ENCODE data around the gene TOMM20L. TPM values are rescaled to one million over a fixed set of nuclear protein-coding genes. Genes with fewer than 3 reads are reported as not detected.

TOMM20L gene
- total and polyA plus RNA-seq, 2 of the 13 experiments (the other 11 are each of a cell fraction or from before 2014, with no cell fraction given): 0.46 TPM; not detected in 1

DNA sequence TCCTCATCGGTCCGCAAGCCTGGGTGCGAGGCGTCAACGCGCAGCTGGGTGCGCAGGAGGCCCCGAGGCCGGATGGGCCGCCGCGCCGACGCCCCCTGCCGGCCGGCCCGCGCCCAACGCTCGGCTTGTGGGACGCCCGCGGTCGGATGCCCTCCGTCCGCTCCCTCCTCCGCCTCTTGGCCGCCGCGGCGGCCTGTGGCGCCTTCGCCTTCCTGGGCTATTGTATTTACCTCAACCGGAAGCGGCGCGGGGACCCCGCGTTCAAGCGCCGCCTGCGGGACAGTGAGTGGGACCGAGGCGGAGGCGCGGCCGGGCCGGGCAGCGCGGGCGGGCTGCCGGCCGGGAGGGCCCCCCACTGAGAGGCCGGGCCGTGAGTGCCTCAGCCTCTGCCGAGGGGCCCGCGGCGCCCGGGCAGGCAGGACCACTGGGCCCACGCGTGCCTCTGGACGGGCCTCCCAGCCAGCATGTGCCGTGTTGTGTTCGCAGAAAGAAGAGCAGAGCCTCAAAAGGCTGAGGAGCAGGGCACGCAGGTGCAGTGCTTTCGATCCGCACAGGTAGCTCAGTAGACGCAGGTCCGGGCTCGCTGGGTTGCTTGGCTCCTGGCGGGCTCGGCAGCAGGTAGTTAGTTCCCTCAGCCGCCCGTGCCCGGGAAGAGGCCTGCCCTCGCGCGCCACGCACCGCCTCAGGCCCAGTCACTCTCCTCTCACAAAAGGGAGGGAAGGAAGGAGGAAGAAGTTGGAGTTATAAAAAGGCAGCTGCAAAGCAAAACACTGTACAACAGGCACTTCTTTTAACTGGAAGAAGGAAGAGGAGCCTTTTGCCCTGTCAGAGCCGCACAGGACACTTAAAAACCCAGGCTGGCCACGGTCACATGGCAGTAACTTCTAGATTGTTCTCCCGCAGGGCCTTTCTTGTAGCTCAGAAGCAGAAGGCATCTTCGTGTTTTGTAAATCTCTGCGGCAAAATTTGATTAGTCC, at the start of gene TOMM20L (continued):
- TF ChIP-seq, protein P1, sequence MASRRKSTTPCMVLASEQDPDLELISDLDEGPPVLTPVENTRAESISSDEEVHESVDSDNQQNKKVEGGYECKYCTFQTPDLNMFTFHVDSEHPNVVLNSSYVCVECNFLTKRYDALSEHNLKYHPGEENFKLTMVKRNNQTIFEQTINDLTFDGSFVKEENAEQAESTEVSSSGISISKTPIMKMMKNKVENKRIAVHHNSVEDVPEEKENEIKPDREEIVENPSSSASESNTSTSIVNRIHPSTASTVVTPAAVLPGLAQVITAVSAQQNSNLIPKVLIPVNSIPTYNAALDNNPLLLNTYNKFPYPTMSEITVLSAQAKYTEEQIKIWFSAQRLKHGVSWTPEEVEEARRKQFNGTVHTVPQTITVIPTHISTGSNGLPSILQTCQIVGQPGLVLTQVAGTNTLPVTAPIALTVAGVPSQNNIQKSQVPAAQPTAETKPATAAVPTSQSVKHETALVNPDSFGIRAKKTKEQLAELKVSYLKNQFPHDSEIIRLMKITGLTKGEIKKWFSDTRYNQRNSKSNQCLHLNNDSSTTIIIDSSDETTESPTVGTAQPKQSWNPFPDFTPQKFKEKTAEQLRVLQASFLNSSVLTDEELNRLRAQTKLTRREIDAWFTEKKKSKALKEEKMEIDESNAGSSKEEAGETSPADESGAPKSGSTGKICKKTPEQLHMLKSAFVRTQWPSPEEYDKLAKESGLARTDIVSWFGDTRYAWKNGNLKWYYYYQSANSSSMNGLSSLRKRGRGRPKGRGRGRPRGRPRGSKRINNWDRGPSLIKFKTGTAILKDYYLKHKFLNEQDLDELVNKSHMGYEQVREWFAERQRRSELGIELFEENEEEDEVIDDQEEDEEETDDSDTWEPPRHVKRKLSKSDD (CRISPR knock-in tag; IDR thresholded peaks at IDR 0.05; ENCODE audit: low read depth): 0 out of 2 replicates have a peak, but pooled peaks have one; percentile 32
- TF ChIP-seq ZNF784 (CRISPR knock-in tag; IDR thresholded peaks at IDR 0.05; ENCODE audit: borderline replicate concordance) (0 out of 2 replicates have a peak, but pooled peaks have one; percentile 68), ZNF546 (CRISPR knock-in tag; conservative IDR thresholded peaks at IDR 0.05) (peak; percentile 91; the same call in 1 of the 2 replicates), IKZF4 (CRISPR knock-in tag; IDR thresholded peaks at IDR 0.05; ENCODE audit: borderline replicate concordance, low read depth, not compliant biosample characterization) (peak; percentile 85), HINFP (CRISPR knock-in tag; IDR thresholded peaks at IDR 0.05; ENCODE audit: low read depth) (peak; percentile 99), RBM39 (IDR thresholded peaks at IDR 0.05; ENCODE audit: low read depth, low read length, poor library complexity, severe bottlenecking) (peak; percentile 19), PAX8 (CRISPR knock-in tag; IDR thresholded peaks at IDR 0.05; ENCODE audit: borderline replicate concordance) (peak; percentile 86; the same call in 1 of the 2 replicates), FOSL2 (CRISPR knock-in tag; IDR thresholded peaks at IDR 0.05) (peak; percentile 6; the same call in 1 of the 2 replicates), ZNF570 (CRISPR knock-in tag; IDR thresholded peaks at IDR 0.05; ENCODE audit: borderline replicate concordance) (peak; percentile 63; the same call in 1 of the 2 replicates), FLYWCH1 (CRISPR knock-in tag; IDR thresholded peaks at IDR 0.05) (no peak), YEATS2 (CRISPR knock-in tag; IDR thresholded peaks at IDR 0.05; ENCODE audit: borderline replicate concordance) (no peak), ZNF770 (CRISPR knock-in tag; IDR thresholded peaks at IDR 0.05) (peak; percentile 83), KLF13 (CRISPR knock-in tag; IDR thresholded peaks at IDR 0.05) (peak; percentile 50; the same call in 1 of the 2 replicates), ZNF773 (CRISPR knock-in tag; IDR thresholded peaks at IDR 0.05; ENCODE audit: borderline replicate concordance) (peak; percentile 39), ZNF275 (CRISPR knock-in tag; IDR thresholded peaks at IDR 0.05; ENCODE audit: borderline replicate concordance) (0 out of 2 replicates have a peak, but pooled peaks have one; percentile 27)
- TF ChIP-seq, protein P2, sequence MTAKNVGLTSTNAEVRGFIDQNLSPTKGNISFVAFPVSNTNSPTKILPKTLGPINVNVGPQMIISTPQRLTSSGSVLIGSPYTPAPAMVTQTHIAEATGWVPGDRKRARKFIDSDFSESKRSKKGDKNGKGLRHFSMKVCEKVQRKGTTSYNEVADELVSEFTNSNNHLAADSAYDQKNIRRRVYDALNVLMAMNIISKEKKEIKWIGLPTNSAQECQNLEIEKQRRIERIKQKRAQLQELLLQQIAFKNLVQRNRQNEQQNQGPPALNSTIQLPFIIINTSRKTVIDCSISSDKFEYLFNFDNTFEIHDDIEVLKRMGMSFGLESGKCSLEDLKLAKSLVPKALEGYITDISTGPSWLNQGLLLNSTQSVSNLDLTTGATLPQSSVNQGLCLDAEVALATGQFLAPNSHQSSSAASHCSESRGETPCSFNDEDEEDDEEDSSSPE (CRISPR knock-in tag; IDR thresholded peaks at IDR 0.05): peak; percentile 48; the same call in 1 of the 2 replicates

All from HepG2 (cell line).